A549 (cell line): ENCODE data around the gene PER1. TPM values are rescaled to one million over a fixed set of nuclear protein-coding genes. Genes with fewer than 3 reads are reported as not detected.

Experiments
- ATAC-seq, 2 experiments: fragments of 200-7000 bp in 1 of 2; fragments of >200 bp in 1 of 2; cut with Nextera tagmentation in 1 of 2; cut with Tn5 transposase in 1 of 2; 3 replicates each; pipeline versions ENCODE4 v1.8.0 to v1.9.1; 2018 to 2020; ENCODE audit warnings: mild to moderate bottlenecking in 1 of 2, moderate library complexity in 1 of 2
- CTCF ChIA-PET: fragments of 300-600 bp; sonication (Branson Sonifier 250); formaldehyde crosslinking; extraction: SDS; loops from one replicate; lab custom pipeline; 2021; ENCODE audit warnings: antibody characterized with exemption, inconsistent platforms; lab: Yijun Ruan, JAX
- POLR2A ChIA-PET: fragments of 350-600 bp; formaldehyde crosslinking; extraction: SDS; loops from one replicate; lab custom pipeline; 2021; ENCODE audit warnings: antibody characterized with exemption, inconsistent platforms; lab: Yijun Ruan, JAX
- DNase-seq, 2 experiments: peaks; one replicate each; pipeline versions ENCODE4 v3.0.0 to v3.0.0-alpha.2; 2011 to 2016; ENCODE audit warnings: low read depth in 1 of 2, low spot score in 1 of 2
- FAIRE-seq: peaks from 2 replicates; lab custom pipeline; 2011; peaks lifted over from hg19 to GRCh38; lab: Jason Lieb, UNC
- H3K27ac ChIP-seq, 2 experiments: fragments of >200 bp; sonication (Bioruptor Twin); formaldehyde crosslinking; 3 replicates each; pipeline ENCODE4 v1.5.1; 2016 to 2017
- H3K4me1 ChIP-seq: fragments of >200 bp; sonication (Bioruptor Twin); formaldehyde crosslinking; 3 replicates; pipeline ENCODE4 v1.6.1; 2016
- H3K4me2 ChIP-seq: fragments of >200 bp; sonication (Bioruptor Twin); formaldehyde crosslinking; 3 replicates; pipeline ENCODE4 v1.6.1; 2016
- H3K4me3 ChIP-seq: fragments of >200 bp; sonication (Bioruptor Twin); formaldehyde crosslinking; 3 replicates; pipeline ENCODE4 v1.5.1; 2016
- H3K9me3 ChIP-seq: fragments of >200 bp; sonication (Bioruptor Twin); formaldehyde crosslinking; 3 replicates; pipeline ENCODE4 v1.6.1; 2016
- ATOH8 ChIP-seq: fragments of 250-450 bp; sonication (Bioruptor Pico); IDR thresholded peaks from 2 replicates; pipeline ENCODE4 v1.5.0; 2020; ENCODE audit warnings: low read depth, mild to moderate bottlenecking, moderate library complexity
- CHD2 ChIP-seq: fragments of 150-350 bp; IDR thresholded peaks from 2 replicates; pipeline ENCODE4 v1.6.1; 2014; ENCODE audit warnings: low read length; ENCODE audit not compliant: partially characterized antibody
- CHD4 ChIP-seq: fragments of 200-600 bp; sonication (generic); IDR thresholded peaks from 2 replicates; pipeline ENCODE4 v1.6.1; 2016; ENCODE audit warnings: antibody characterized with exemption, mild to moderate bottlenecking, borderline replicate concordance
- EHMT2 ChIP-seq: fragments of 200-600 bp; sonication (generic); IDR thresholded peaks from 2 replicates; pipeline ENCODE4 v1.6.1; 2016; ENCODE audit warnings: antibody characterized with exemption, low read depth, mild to moderate bottlenecking, moderate library complexity
- EP300 ChIP-seq, 2 experiments: fragments of >200 bp; sonication (Bioruptor Twin); formaldehyde crosslinking; IDR thresholded peaks; 2 replicates in 1 of 2; 3 replicates in 1 of 2; pipeline ENCODE4 v1.6.1; 2016 to 2017
- ESRRA ChIP-seq: fragments of 150-350 bp; IDR thresholded peaks from 2 replicates; pipeline ENCODE4 v1.6.1; 2014; ENCODE audit warnings: mild to moderate bottlenecking, low read length, borderline replicate concordance
- FOSL2 ChIP-seq, 2 experiments: fragments of 450-650 bp in 1 of 2; fragments of >200 bp in 1 of 2; sonication (Bioruptor Twin) in 1 of 2; formaldehyde crosslinking; IDR thresholded peaks; 2 replicates each; pipeline versions ENCODE4 v1.5.0 to v1.6.1; 2016 to 2020; ENCODE audit warnings: mild to moderate bottlenecking in 1 of 2, moderate library complexity in 1 of 2
- HDAC2 ChIP-seq: fragments of 200-600 bp; sonication (generic); IDR thresholded peaks from 2 replicates; pipeline ENCODE4 v1.6.1; 2016
- KDM5A ChIP-seq: fragments of 200-600 bp; sonication (generic); IDR thresholded peaks from 2 replicates; pipeline ENCODE4 v1.6.1; 2016; ENCODE audit warnings: antibody characterized with exemption, mild to moderate bottlenecking
- MAFK ChIP-seq: fragments of 450-650 bp; IDR thresholded peaks from 2 replicates; pipeline ENCODE4 v1.6.1; 2014; ENCODE audit not compliant: partially characterized antibody
- MAX ChIP-seq: IDR thresholded peaks from 2 replicates; pipeline ENCODE4 v1.6.1; 2012
- MYC ChIP-seq: IDR thresholded peaks from 2 replicates; pipeline ENCODE4 v1.6.1; 2012; ENCODE audit warnings: mild to moderate bottlenecking, inconsistent platforms, low read length, improper control_type of control experiment, borderline replicate concordance
- NR3C1 ChIP-seq: fragments of >200 bp; sonication (Bioruptor Twin); formaldehyde crosslinking; IDR thresholded peaks from 3 replicates; pipeline ENCODE4 v1.6.1; 2017
- POLR2A ChIP-seq: IDR thresholded peaks from 2 replicates; pipeline ENCODE4 v1.6.1; 2012; ENCODE audit warnings: mild to moderate bottlenecking, low read length
- REST ChIP-seq: fragments of 200-600 bp; sonication (generic); IDR thresholded peaks from 2 replicates; pipeline ENCODE4 v1.6.1; 2016; ENCODE audit warnings: antibody characterized with exemption, mild to moderate bottlenecking, moderate library complexity
- SMC3 ChIP-seq: fragments of >200 bp; sonication (Bioruptor Twin); formaldehyde crosslinking; IDR thresholded peaks from 3 replicates; pipeline ENCODE4 v1.6.1; 2018; ENCODE audit warnings: inconsistent platforms
- TP53 ChIP-seq: fragments of 250-450 bp; sonication (Bioruptor Pico); IDR thresholded peaks from 2 replicates; pipeline ENCODE4 v1.5.0; 2021; ENCODE audit warnings: mild to moderate bottlenecking, moderate library complexity
- ZC3H11A ChIP-seq: fragments of 450-650 bp; IDR thresholded peaks from 2 replicates; pipeline ENCODE4 v1.6.1; 2014; ENCODE audit warnings: antibody characterized with exemption, mild to moderate bottlenecking
- ZFP36 ChIP-seq: fragments of 450-650 bp; IDR thresholded peaks from 2 replicates; pipeline ENCODE4 v1.6.1; 2014; ENCODE audit warnings: borderline replicate concordance; ENCODE audit not compliant: partially characterized antibody
- ZSCAN20 ChIP-seq: fragments of 250-450 bp; sonication (Bioruptor Pico); IDR thresholded peaks from 2 replicates; pipeline ENCODE4 v1.8.0; 2022; ENCODE audit warnings: mild to moderate bottlenecking, moderate library complexity
- WGBS: methylation state at CpG from one replicate; pipeline ENCODE4 v1.1.6; 2017; ENCODE audit errors: missing lambda C conversion rate; 5-methylcytosine and 5-hydroxymethylcytosine counted together
- polyA plus RNA-seq, 4 experiments: library from polyadenylated mRNA; depleted of rRNA in 3 of 4; stranded (reverse); fragments of >200 nt; fragmentation: RNase III in 1 of 4; extraction: RNeasy Plus Mini Kit Qiagen cat#74134 plus additional on column Dnase treatment in 1 of 4; gene quantifications; 2 replicates in 3 of 4; 3 replicates in 1 of 4; pipeline ENCODE4 v1.2.3, GENCODE V29; 2011 to 2017
- TF ChIP-seq, protein P1 (sequence below): fragments of 250-450 bp; sonication (Bioruptor Pico); IDR thresholded peaks from 2 replicates; pipeline ENCODE4 v1.5.0; 2021; ENCODE audit warnings: mild to moderate bottlenecking, moderate library complexity, borderline replicate concordance

PER1 gene
- polyA plus RNA-seq, 2 of the 4 experiments (the other 2 are of a cell fraction) = 5.5 to 8.7 TPM

DNA sequence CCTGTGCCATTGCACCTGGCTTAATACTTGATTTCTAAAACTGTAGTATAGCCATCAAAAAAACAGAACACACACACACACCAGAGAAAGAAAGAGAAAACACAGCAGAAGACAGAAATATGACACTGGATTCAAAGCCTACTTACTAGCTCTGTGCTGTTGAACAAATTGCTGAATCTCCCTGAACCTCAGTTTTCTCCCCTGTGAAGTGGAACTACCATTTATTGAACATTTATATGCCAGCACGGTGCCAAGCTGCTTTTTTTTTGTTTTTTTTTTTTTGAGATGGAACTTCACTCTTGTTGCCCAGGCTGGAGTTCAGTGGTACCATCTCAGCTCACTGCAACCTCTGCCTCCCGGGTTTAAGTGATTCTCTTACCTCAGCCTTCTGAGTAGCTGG, 51.4 kb downstream of the PER1 start:
- Histone ChIP-seq H3K27ac (no peak overlapping the region), H3K4me3 (no peak overlapping the region), H3K4me2 (no peak overlapping the region), H3K4me1 (peaks cover 5% of the 10 kb centered on the region; the same call in 1 of the 3 replicates), H3K9me3 (no peaks in the 10 kb centered on the region)
- ChIA-PET POLR2A (interaction anchor here (0.7 to 1.0 kb wide), 2 partner anchors 9 to 244 kb away, joined by 6 read pairs; partner anchors contain the start of gene NAA38), CTCF (interaction anchor here (0.5 to 24.1 kb wide), 7 partner anchors 10 to 239 kb away, joined by 3 to 1490 read pairs (median 85); partner anchors contain the start of genes ALOX12B, ALOXE3 and ODF4)
- TF ChIP-seq ESRRA (no peak), TP53 (no peak), ATOH8 (no peak), HDAC2 (no peak), CHD2 (no peak), ZSCAN20 (no peak), POLR2A (no peak)
- 51% methylated on average over 2 of the region's 2 CpGs for WGBS
- DNase-seq = no peak
- no peak for FAIRE-seq
- no peak for ATAC-seq

DNA sequence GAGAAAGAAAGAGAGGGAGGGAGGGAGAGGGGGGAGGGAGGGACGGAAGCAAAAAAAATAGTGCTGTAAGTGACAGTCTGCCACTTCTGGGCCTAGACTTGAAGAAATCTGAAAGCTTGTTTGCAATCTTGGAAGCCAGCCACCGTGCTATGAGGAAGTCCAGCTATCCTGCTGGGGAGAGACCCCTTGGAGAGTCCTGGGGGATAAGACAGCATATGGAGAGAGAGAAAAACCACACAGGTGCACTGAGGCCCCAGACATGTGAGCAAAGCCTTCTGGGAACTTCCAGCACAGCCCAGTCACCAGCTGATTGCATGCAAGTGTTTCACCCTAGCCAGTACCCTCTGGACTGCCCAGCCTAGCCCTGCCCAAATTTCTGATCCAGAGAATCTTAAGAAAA, 52.1 kb downstream of the PER1 start:
- H3K4me2 ChIP-seq = no peak overlapping the region
- no peaks in the 10 kb centered on the region for H3K9me3 ChIP-seq
- ChIA-PET POLR2A (interaction anchor here (1.0 kb wide), 1 partner anchor 8 kb away, joined by 6 read pairs; no protein-coding TSS in a partner anchor), CTCF (interaction anchor here (0.5 to 24.1 kb wide), 8 partner anchors 11 to 117 kb away, joined by 3 to 1490 read pairs (median 44); partner anchors contain the start of genes ALOX12B and ALOXE3)
- H3K4me3 ChIP-seq = no peak overlapping the region
- no peak for ATAC-seq
- FAIRE-seq = no peak
- no peak overlapping the region for H3K27ac ChIP-seq
- no peak for DNase-seq
- WGBS = 55% methylated on average over 2 of the region's 2 CpGs
- 0 out of 3 replicates have a peak, but pooled peaks cover 5% of the 10 kb centered on the region for H3K4me1 ChIP-seq
- TF ChIP-seq KDM5A = no peak
- TF ChIP-seq EP300 (IDR thresholded peaks at IDR 0.05) = no peak
- TF ChIP-seq EHMT2 = no peak

- no peaks in the 10 kb centered on the region for H3K9me3 ChIP-seq
- TF ChIP-seq NR3C1 (no peak), EHMT2 (no peak), MAX (no peak)
- H3K4me1 ChIP-seq = no peaks in the 10 kb centered on the region
- no peak overlapping the region for H3K4me2 ChIP-seq
- DNase-seq (no peak), FAIRE-seq (no peak), ATAC-seq (no peak)
- ChIA-PET POLR2A (no interaction called here), CTCF (interaction anchor here (0.8 to 1.4 kb wide), 13 partner anchors 8 to 37 kb away, joined by 3 to 11 read pairs (median 4); partner anchors contain the start of genes ALOX12B and ALOXE3)
- 70% methylated on average over 8 of the region's 8 CpGs for WGBS
- no peak overlapping the region for H3K4me3 ChIP-seq
- no peak overlapping the region for H3K27ac ChIP-seq
These were observed 55.7 kb downstream of the PER1 start for GRCh38 chr17:8096541-8096940.

DNA sequence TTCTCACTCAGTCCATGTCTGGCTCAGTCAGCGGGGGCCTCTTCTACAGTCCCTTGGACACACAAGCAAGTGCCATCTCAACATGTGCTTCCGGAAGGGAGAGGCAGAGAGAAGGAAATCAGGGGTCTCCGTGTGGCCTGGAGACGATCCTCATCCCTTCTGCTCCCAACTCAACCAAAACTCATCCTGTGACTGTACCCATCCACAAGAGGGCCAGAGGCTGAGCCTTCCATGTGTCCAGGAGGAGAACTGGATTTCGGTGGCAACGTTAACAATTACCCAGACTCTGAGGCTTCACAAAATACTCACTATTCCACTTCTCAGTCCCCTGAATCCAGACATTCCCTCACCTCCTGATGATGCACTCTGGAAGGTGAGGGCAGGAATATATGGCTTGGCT, 56.8 kb downstream of the PER1 start:
- no peak overlapping the region for H3K4me3 ChIP-seq
- WGBS = 55% methylated on average over 6 of the region's 6 CpGs
- DNase-seq (no peak), FAIRE-seq (no peak), ATAC-seq (peak in 1 of 2 experiments; percentile 51; a peak in 4 of 6 replicates)
- ChIA-PET POLR2A (no interaction called here), CTCF (interaction anchor here (1.0 to 27.4 kb wide), 12 partner anchors 9 to 220 kb away, joined by 3 to 1490 read pairs (median 4); partner anchors contain the start of genes ALOXE3 and PFAS)
- H3K4me2 ChIP-seq = no peak overlapping the region
- no peaks in the 10 kb centered on the region for H3K9me3 ChIP-seq
- no peak for TF ChIP-seq CHD4
- no peak for TF ChIP-seq SMC3
- TF ChIP-seq ATOH8 = no peak
- TF ChIP-seq HDAC2 = no peak
- no peak for TF ChIP-seq FOSL2 (IDR thresholded peaks at IDR 0.05)
- no peak for TF ChIP-seq FOSL2 (CRISPR knock-in tag; IDR thresholded peaks at IDR 0.05)
- no peak for TF ChIP-seq MYC
- no peak for TF ChIP-seq ZC3H11A
- no peak for TF ChIP-seq ZFP36
- TF ChIP-seq, protein P1, sequence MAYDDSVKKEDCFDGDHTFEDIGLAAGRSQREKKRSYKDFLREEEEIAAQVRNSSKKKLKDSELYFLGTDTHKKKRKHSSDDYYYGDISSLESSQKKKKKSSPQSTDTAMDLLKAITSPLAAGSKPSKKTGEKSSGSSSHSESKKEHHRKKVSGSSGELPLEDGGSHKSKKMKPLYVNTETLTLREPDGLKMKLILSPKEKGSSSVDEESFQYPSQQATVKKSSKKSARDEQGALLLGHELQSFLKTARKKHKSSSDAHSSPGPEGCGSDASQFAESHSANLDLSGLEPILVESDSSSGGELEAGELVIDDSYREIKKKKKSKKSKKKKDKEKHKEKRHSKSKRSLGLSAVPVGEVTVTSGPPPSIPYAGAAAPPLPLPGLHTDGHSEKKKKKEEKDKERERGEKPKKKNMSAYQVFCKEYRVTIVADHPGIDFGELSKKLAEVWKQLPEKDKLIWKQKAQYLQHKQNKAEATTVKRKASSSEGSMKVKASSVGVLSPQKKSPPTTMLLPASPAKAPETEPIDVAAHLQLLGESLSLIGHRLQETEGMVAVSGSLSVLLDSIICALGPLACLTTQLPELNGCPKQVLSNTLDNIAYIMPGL (CRISPR knock-in tag) = no peak
- TF ChIP-seq MAFK = no peak
- TF ChIP-seq REST = no peak
- TF ChIP-seq, all 56 proteins: peak for 0
- no peaks in the 10 kb centered on the region for H3K4me1 ChIP-seq
- H3K27ac ChIP-seq = no peak overlapping the region
